ENCODE measurements around the gene SARDH.
A peak's percentile ranks its signal among the peaks of the same experiment; 100 is the strongest.
"Not testable (repeated sequence)": the region's sequence is repeated elsewhere in the genome, so short reads cannot be mapped to it uniquely, and the experiment has no call there.

SARDH gene

GRCh38 chr9:133750982-133751649 is 13.0 kb upstream of the SARDH start:
- H3K27me3 Mint-ChIP-seq = peaks cover 34% of the 10 kb centered on the region
- ATAC-seq = no peak
- H3K36me3 Mint-ChIP-seq = no peaks in the 10 kb centered on the region
- H3K27ac Mint-ChIP-seq = no peak overlapping the region
- peaks cover 29% of the 10 kb centered on the region for H3K4me1 Mint-ChIP-seq
- peaks cover 2% of the 10 kb centered on the region for H3K9me3 Mint-ChIP-seq
- no peak overlapping the region for H3K4me3 Mint-ChIP-seq

- Mint-ChIP-seq H3K4me1 (peaks cover 9% of the 10 kb centered on the region), H3K9me3 (no peaks in the 10 kb centered on the region), H3K4me3 (no peak overlapping the region), H3K27me3 (peaks cover 51% of the 10 kb centered on the region), H3K27ac (no peak overlapping the region), H3K36me3 (no peaks in the 10 kb centered on the region)
- no peak for ATAC-seq
Measured at GRCh38 chr9:133747309-133747708, 9.2 kb upstream of the SARDH start.

GRCh38 chr9:133744528-133744927 is 6.4 kb upstream of the SARDH start:
- peaks cover 51% of the 10 kb centered on the region for H3K27me3 Mint-ChIP-seq
- not testable (repeated sequence) for H3K27ac Mint-ChIP-seq, H3K36me3 Mint-ChIP-seq, H3K9me3 Mint-ChIP-seq, H3K4me1 Mint-ChIP-seq, ATAC-seq, H3K4me3 Mint-ChIP-seq

GRCh38 chr9:133742849-133743444 is 4.8 kb upstream of the SARDH start:
- Mint-ChIP-seq H3K4me3 (no peak overlapping the region), H3K27ac (no peak overlapping the region), H3K36me3 (no peaks in the 10 kb centered on the region), H3K4me1 (peaks cover 17% of the 10 kb centered on the region), H3K27me3 (peaks cover 36% of the 10 kb centered on the region), H3K9me3 (no peaks in the 10 kb centered on the region)
- ATAC-seq = peak; percentile 82

- Mint-ChIP-seq H3K36me3 (no peaks in the 10 kb centered on the region), H3K27me3 (peaks cover 29% of the 10 kb centered on the region), H3K4me3 (no peak overlapping the region), H3K4me1 (peaks cover 22% of the 10 kb centered on the region), H3K27ac (no peak overlapping the region), H3K9me3 (no peaks in the 10 kb centered on the region)
- no peak for ATAC-seq
Measured at GRCh38 chr9:133742251-133742650, 4.1 kb upstream of the SARDH start.

- no peak for ATAC-seq
- Mint-ChIP-seq H3K27me3 (peaks cover 23% of the 10 kb centered on the region), H3K4me1 (peaks cover 22% of the 10 kb centered on the region), H3K36me3 (no peaks in the 10 kb centered on the region), H3K9me3 (no peaks in the 10 kb centered on the region), H3K4me3 (no peak overlapping the region), H3K27ac (no peak overlapping the region)
Measured at GRCh38 chr9:133741716-133742115, 3.6 kb upstream of the SARDH start.

GRCh38 chr9:133740911-133741310 is 2.8 kb upstream of the SARDH start:
- no peaks in the 10 kb centered on the region for H3K9me3 Mint-ChIP-seq
- no peak overlapping the region for H3K27ac Mint-ChIP-seq
- H3K27me3 Mint-ChIP-seq = peaks cover 15% of the 10 kb centered on the region
- ATAC-seq = no peak
- no peaks in the 10 kb centered on the region for H3K36me3 Mint-ChIP-seq
- H3K4me3 Mint-ChIP-seq = no peak overlapping the region
- peaks cover 29% of the 10 kb centered on the region for H3K4me1 Mint-ChIP-seq

- no peak overlapping the region for H3K4me3 Mint-ChIP-seq
Measured at GRCh38 chr9:133739408-133740280, 1.5 kb upstream of the SARDH start.

GRCh38 chr9:133738640-133739225 is 581 bp upstream of the SARDH start:
- no peak for ATAC-seq
- Mint-ChIP-seq H3K9me3 (no peaks in the 10 kb centered on the region), H3K4me1 (peaks cover 50% of the 10 kb centered on the region), H3K36me3 (no peaks in the 10 kb centered on the region), H3K27ac (no peak overlapping the region), H3K27me3 (peaks cover 8% of the 10 kb centered on the region), H3K4me3 (peak overlapping the region; percentile 38)

More at GRCh38 chr9:133739408-133740280, 1.5 kb upstream of the SARDH start:
- Mint-ChIP-seq H3K9me3 (no peaks in the 10 kb centered on the region), H3K36me3 (no peaks in the 10 kb centered on the region), H3K27ac (no peak overlapping the region), H3K27me3 (peaks cover 10% of the 10 kb centered on the region), H3K4me1 (peaks cover 40% of the 10 kb centered on the region)
- ATAC-seq = no peak

- ATAC-seq = no peak
- Mint-ChIP-seq H3K27me3 (peaks cover 19% of the 10 kb centered on the region), H3K9me3 (no peaks in the 10 kb centered on the region), H3K4me3 (peak overlapping the region; percentile 57), H3K36me3 (no peaks in the 10 kb centered on the region), H3K27ac (no peak overlapping the region), H3K4me1 (peaks cover 50% of the 10 kb centered on the region)
Measured at GRCh38 chr9:133737071-133737773, 930 bp downstream of the SARDH start.

- Mint-ChIP-seq H3K4me3 (no peak overlapping the region), H3K27ac (no peak overlapping the region), H3K4me1 (peaks cover 50% of the 10 kb centered on the region), H3K9me3 (no peaks in the 10 kb centered on the region), H3K27me3 (peaks cover 21% of the 10 kb centered on the region), H3K36me3 (no peaks in the 10 kb centered on the region)
- peak; percentile 47 for ATAC-seq
Measured at GRCh38 chr9:133735931-133736330, 2.2 kb downstream of the SARDH start.

GRCh38 chr9:133735415-133735775 is 2.8 kb downstream of the SARDH start:
- Mint-ChIP-seq H3K4me3 (peak overlapping the region; percentile 44), H3K36me3 (no peaks in the 10 kb centered on the region), H3K27me3 (peaks cover 21% of the 10 kb centered on the region), H3K9me3 (no peaks in the 10 kb centered on the region), H3K27ac (peak overlapping the region; percentile 43), H3K4me1 (peaks cover 50% of the 10 kb centered on the region)
- peak; percentile 61 for ATAC-seq

GRCh38 chr9:133734590-133735414 is 3.4 kb downstream of the SARDH start:
- Mint-ChIP-seq H3K27me3 (peaks cover 21% of the 10 kb centered on the region), H3K4me3 (peak overlapping the region; percentile 44), H3K4me1 (peaks cover 50% of the 10 kb centered on the region), H3K36me3 (no peaks in the 10 kb centered on the region), H3K9me3 (no peaks in the 10 kb centered on the region), H3K27ac (peak overlapping the region; percentile 43)
- peak; percentile 56 for ATAC-seq
